HTR-8/SVneo (cell line): ENCODE results near the gene STN1.
"Not testable (repeated sequence)": the region's sequence is repeated elsewhere in the genome, so short reads cannot be mapped to it uniquely, and the experiment has no call there.

Experiments used
- DNase-seq: peaks from one replicate; pipeline ENCODE4 v3.0.0; 2011; ENCODE audit warnings: low spot score, mixed read lengths; ENCODE audit not compliant: insufficient read length
- FAIRE-seq: peaks from 2 replicates; lab custom pipeline; 2011; peaks lifted over from hg19 to GRCh38; lab: Jason Lieb, UNC

The STN1 gene

GRCh38 chr10:103849880-103850571 lies 68.0 kb downstream of the STN1 start:
- no peak for FAIRE-seq
- no peak for DNase-seq

GRCh38 chr10:103849212-103849877 lies 68.6 kb downstream of the STN1 start:
- FAIRE-seq (peak; percentile 44), DNase-seq (no peak)

- no peak for FAIRE-seq
- DNase-seq, result peak; percentile 45
Measured at GRCh38 chr10:103847909-103848468, 70.0 kb downstream of the STN1 start.

GRCh38 chr10:103847346-103847745 lies 70.6 kb downstream of the STN1 start:
- no peak for FAIRE-seq
- no peak for DNase-seq

GRCh38 chr10:103845972-103846371 lies 72.0 kb downstream of the STN1 start:
- FAIRE-seq (no peak), DNase-seq (no peak)

- DNase-seq, FAIRE-seq: not testable (repeated sequence)
Measured at GRCh38 chr10:103845346-103845745, 72.6 kb downstream of the STN1 start.

- FAIRE-seq, result no peak
Measured at GRCh38 chr10:103843854-103844570, 74.0 kb downstream of the STN1 start.

GRCh38 chr10:103843045-103843444 lies 74.9 kb downstream of the STN1 start:
- FAIRE-seq (no peak), DNase-seq (no peak)

More at GRCh38 chr10:103843854-103844570, 74.0 kb downstream of the STN1 start:
- no peak for DNase-seq

GRCh38 chr10:103842605-103843004 lies 75.4 kb downstream of the STN1 start:
- DNase-seq, result no peak
- FAIRE-seq, result no peak

- FAIRE-seq (no peak), DNase-seq (no peak)
Measured at GRCh38 chr10:103841519-103841918, 76.5 kb downstream of the STN1 start.

- FAIRE-seq (no peak), DNase-seq (no peak)
Measured at GRCh38 chr10:103840740-103841070, 77.3 kb downstream of the STN1 start.

GRCh38 chr10:103839872-103840739 lies 77.9 kb downstream of the STN1 start:
- DNase-seq (no peak), FAIRE-seq (no peak)

- DNase-seq, result no peak
- no peak for FAIRE-seq
Measured at GRCh38 chr10:103839519-103839871, 78.5 kb downstream of the STN1 start.

- DNase-seq, result no peak
- no peak for FAIRE-seq
Measured at GRCh38 chr10:103838862-103839518, 79.0 kb downstream of the STN1 start.

GRCh38 chr10:103838070-103838395 lies 80.0 kb downstream of the STN1 start:
- no peak for DNase-seq
- FAIRE-seq, result no peak

GRCh38 chr10:103837370-103838069 lies 80.5 kb downstream of the STN1 start:
- no peak for FAIRE-seq

GRCh38 chr10:103836861-103837260 lies 81.1 kb downstream of the STN1 start:
- FAIRE-seq (no peak), DNase-seq (no peak)

More at GRCh38 chr10:103837370-103838069, 80.5 kb downstream of the STN1 start:
- DNase-seq, result no peak

- FAIRE-seq, result peak; percentile 83
- DNase-seq, result no peak
Measured at GRCh38 chr10:103836273-103836672, 81.7 kb downstream of the STN1 start.
